Endometrium (tissue), 2 donors: Measurements from ENCODE around the gene FAM161A.
"Not testable (repeated sequence)": the region's sequence is repeated elsewhere in the genome, so short reads cannot be mapped to it uniquely, and the experiment has no call there.

Experiments used
- FAIRE-seq: peaks from 2 replicates; lab custom pipeline; 2012; peaks lifted over from hg19 to GRCh38; lab: Jason Lieb, UNC
- donor health status: control.
- donor health status: control.

Gene FAM161A, protein sequence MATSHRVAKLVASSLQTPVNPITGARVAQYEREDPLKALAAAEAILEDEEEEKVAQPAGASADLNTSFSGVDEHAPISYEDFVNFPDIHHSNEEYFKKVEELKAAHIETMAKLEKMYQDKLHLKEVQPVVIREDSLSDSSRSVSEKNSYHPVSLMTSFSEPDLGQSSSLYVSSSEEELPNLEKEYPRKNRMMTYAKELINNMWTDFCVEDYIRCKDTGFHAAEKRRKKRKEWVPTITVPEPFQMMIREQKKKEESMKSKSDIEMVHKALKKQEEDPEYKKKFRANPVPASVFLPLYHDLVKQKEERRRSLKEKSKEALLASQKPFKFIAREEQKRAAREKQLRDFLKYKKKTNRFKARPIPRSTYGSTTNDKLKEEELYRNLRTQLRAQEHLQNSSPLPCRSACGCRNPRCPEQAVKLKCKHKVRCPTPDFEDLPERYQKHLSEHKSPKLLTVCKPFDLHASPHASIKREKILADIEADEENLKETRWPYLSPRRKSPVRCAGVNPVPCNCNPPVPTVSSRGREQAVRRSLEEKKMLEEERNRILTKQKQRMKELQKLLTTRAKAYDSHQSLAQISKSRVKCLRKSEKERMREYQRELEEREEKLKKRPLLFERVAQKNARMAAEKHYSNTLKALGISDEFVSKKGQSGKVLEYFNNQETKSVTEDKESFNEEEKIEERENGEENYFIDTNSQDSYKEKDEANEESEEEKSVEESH

DNA sequence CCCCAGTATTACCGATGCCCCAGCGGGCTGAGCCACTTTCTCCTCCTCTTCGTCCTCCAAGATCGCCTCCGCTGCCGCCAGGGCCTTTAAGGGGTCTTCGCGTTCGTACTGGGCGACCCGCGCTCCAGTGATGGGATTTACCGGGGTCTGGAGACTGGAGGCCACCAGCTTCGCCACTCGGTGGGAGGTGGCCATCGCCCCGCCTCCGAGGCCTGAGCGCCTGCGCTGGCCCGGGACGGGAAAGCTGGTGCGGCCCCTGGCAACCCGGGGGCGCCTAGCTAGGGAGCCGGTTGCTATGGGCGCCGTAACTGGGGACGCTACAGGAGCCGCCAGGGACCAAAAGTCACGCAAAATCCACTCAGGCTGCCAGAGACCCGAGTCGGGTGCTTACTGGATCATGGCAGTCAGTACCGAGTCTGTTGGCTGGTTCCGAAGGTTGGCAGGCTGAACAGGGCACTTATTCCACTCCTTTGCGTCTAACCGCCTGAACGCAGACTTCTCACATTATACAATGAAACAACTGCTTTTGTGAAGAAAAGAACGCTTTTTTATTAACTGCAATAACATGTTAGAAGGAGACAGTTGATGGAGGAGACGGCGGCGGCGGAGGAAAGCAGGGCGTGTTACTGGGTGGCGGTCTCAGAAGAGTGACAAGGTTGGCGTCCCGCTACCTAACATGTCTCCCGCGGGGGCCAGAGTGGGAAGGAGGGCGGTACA, at the start of gene FAM161A:
Gene FAM161A, minus strand, starts transcription at position 214 of the 717 bp plus-strand sequence. Its CDS starts 19 bp downstream, at position 195.
- FAIRE-seq: no peak

DNA sequence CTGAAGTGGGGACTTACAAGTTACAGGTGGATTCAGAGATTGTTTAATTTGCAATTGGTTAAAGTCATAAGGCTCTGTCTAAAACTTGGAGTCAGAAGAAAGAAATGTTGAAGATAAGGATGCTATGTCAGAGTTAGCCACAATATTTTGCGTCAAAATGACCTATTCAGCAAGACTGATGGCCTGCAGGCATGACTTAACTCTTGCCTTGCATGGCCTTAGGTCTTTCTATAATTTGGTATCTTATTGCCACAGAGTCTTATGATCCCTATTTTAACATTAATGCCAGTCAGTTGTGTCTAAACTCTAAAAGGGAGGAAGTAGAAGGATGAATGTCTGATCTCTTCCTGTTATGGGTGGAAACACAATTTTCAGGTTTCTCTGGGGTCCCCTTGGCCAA, 46.4 kb upstream of the FAM161A start:
- FAIRE-seq: no peak

DNA sequence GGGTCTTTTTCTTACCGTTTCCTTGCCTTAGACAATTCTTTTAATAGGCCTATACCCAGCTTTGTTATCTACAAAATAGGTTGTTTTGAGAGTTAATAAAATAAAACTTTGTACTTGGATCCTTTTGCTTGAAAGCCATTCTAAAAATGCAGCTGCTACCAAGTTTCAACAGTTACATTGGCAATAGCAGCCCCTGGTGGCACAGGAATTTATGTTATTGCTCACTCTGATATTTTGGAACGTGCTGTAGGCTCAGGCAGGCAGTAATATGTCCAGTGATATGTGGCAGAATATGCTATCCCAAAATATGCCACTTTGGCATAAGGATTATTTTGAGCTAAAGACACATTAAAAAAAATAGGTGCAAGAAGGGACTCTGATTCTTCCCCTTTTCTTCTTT, 45.0 kb upstream of the FAM161A start:
- no peak for FAIRE-seq

DNA sequence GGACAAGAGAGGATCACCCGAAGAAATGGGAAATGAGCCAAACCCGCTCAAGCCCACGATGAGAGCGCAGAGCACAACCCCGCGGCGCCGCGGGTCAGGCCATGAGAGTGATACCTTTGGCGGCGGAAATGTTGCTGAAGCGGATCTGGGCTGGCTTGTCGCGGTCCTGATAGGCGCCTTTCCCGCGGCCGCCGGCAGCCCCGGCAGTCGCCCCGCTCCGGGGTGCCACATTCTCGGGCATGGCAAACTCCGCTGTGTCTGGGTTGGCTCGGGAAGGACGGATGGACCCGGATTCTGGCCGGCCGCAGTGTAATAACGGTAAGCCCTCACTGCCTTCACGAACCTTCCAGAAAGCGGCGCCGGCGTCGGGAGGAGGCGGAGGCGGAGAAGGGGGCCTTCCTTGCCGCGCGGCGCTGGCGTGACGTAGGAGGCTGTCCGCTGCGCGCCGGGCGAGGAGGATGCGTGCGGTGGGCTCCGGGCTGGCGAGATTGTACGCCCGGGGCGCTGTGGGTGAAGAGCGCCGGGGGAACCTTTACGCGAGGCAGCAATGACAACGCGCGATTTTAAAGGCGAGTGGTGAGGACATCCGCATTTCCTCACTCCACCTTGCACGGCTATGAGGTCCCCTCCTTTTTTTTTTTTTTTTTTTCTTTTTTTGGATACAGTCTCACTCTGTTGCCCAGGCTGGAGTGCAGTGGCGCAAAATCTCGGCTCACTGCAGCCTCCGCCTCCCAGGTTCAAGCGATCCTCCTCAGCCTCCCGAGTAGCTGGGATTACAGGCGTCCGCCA, 34.6 kb upstream of the FAM161A start, which contains the start of gene CCT4:
Gene CCT4, minus strand, starts transcription at position 390 of the 789 bp plus-strand sequence. Its CDS starts 149 bp downstream, at position 241.
- no peak for FAIRE-seq

DNA sequence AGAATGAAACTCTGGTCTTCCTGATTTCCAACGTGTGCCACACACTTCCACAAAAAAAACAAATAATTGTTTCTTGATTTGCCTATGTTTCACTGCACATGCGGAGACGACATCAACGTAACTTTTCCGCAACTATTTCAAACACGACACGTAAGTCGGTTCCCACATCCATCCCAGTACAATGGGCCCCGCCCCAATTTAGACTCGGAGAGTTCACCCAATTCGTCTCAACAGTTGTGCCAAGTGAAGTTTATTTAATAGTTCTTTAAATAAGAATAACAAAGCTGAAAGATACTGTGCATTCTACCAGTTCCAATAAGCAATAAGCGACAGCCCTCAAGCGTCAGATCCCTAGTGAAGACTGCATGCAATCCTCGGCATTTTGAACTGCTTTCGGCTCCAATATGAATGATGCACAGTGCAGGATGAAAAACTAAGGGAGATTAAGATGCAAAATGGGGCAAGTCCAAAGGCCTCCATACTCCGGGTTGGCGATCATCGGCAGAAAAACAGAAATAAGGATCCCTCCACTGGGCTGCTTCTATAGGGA, 33.9 kb upstream of the FAM161A start:
- no peak for FAIRE-seq

DNA sequence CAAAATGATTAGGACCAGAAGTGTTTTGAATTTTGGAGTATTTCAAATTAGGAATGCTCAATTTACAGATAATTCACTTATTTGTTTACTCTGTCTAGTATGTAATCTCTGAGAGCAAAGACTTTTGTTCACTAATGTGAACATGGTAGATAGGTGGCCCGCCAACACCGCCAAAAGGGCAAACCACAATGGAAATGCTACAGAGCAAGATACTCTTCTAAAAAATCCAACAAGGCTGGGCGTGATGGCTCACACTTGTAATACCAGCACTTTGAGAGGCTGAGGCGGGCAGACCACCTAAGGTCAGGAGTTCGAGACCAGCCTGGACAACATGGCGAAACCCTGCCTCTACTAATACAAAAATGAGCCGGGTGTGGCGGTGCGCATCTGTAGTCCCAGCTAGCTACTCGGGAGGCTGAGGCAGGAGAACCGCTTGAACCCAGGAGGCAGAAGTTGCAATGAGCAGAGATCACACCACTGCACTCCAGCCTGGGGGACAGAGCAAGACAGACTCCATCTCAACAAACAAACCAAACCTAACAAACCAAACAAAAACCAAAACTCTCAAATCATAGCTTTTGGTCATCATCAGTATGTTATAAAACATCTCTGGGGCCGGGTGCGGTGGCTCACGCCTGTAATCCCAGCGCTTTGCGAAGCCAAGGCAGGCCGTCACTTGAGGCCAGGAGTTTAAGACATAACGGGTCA, 32.2 kb upstream of the FAM161A start:
- no peak for FAIRE-seq

DNA sequence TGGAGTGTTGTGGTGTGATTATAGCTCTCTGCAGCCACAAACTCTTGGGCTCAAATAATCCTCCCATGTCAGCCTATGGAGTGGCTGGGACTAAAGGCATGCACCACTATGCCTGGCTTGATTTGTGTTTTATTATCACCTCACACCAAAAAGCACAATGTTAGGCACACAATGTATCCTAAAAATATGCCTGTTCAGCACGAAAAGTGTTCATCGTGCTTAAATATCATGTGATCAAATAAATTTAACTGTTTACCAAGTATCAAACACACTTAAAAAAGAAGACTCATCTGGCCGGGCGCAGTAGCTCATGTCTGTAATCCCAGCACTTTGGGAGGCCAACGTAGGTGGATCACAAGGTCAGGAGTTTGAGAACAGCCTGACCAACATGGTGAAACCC, 29.0 kb upstream of the FAM161A start:
- FAIRE-seq: no peak

DNA sequence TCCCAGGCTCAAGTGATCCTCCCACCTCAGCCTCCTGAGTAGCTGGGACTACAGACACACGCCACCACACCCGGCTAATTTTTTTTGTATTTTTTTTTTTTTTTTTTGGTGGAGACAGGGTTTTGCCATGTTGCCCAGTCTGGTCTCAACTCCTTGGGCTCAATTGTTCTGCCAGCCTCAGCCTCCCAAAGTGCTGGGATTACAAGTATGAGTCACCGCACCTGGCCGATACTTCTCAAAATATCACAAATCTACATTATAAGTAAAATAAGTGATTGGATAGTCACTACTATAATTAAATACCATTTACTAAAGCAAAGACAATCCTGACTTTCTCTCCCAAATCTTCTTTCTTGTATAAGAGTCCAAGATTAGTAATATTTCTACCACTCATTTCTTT, 25.5 kb upstream of the FAM161A start:
- FAIRE-seq: not testable (repeated sequence)

DNA sequence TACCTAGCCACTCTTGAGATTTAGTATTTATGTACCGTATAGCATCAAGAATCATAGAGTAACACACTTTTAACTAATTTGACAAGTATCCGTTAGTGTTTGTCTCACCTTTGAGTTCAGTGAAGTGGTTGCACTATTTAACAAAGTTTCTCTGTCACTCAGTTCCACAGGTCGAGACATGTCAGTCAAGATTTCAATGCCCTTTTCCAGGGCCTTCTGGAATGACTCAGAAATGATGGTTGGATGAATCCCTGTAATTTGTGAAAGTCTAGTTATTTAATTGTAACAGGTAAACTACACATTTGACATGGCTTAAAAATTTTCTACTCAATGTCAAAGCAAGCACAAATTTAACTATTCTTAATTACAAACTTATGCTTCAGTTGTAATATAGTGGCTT, 24.9 kb upstream of the FAM161A start:
- FAIRE-seq: no peak

DNA sequence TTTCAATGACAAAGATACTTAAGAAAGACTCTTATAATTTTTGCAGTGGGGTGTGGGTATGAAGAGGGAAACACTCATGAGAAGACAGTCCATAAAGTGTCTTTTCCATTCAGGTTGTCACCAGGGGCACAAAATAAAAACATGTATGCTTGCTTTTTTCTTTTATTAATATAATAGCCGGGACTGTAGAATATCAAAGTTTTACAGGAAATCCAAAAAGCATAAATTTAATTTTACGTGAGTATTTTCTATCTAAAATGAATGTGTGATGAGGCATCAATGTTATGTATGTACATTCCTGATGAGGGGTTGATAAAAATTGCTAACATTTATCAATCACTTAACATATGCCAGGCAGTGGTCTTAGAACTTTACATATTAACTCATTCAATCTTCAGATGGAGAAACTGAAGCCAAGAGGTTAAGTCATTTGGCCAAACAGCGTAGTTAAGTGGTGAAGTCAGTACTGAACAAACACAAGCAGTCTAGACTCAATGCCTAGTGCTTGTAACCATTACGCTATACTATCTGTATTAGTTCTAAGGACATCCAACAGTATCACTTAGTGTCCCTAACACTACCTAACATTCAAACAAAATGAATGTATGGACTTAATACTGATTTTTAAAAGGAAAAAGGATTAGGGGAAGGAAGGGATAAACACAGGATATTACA, 23.8 kb upstream of the FAM161A start:
- FAIRE-seq: no peak

DNA sequence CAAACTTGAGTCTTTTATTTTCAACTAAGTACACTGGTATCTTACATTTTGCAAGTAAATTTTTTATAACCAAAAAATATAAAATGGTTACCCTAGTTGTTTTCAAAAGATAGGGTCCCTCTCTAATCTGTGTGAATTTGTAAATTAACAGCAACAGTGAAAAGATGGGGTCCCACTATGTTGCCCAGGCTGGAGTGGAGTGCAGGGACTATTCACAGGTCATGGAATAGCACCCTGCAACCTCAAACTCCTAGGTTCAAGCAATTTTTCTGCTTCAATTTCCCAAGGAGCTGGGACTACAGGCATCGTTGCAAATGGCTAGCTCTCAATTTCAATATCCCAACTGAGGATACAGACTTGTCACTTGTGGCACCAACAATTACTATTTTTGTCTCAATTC, 22.5 kb upstream of the FAM161A start:
- no peak for FAIRE-seq

DNA sequence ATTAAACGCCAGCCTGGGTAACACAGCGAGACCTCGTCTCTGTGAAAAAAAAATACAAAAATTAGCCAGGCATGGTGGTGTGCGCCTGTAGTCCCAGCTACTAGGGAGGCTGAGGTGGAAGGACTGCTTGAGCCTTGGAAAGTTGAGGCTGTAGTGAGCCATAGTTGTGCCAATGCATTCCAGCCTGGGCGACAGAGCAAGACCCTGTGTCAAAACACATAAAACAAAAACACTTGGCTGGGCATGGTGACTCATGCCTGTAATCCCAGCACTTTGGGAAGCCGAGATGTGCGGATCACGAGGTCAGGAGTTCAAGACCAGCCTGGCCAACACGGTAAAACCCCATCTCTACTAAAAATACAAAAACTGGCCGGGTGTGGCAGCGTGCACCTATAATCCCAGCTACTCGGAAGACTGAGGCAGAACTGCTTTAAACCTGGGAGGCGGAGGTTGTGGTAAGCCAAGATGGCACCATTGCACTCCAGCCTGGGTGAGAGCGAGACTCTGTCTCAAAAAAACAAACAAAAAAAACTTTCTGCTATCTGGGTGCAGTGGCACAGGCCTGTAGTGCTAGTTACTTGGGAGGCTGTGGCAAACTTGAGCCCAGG, 12.7 kb upstream of the FAM161A start:
- not testable (repeated sequence) for FAIRE-seq

DNA sequence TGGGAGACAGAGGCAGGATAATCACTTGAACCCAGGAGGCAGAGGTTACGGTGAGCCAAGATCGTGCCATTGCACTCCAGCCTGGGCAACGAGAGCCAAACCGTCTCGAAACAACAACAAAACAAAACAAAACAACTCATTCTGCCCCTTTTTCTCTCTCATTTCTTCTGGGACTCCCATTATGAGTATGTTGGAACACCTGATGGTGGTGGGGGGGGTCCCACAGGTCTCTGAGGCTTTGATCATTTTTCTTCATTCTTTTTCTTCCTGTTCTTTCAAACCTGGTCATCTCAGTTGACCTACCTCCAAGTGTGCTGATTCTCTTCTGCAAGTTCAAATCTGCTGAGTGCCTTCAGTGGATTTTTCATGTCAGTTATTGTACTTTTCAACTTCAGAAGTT, 8.2 kb upstream of the FAM161A start:
- no peak for FAIRE-seq

DNA sequence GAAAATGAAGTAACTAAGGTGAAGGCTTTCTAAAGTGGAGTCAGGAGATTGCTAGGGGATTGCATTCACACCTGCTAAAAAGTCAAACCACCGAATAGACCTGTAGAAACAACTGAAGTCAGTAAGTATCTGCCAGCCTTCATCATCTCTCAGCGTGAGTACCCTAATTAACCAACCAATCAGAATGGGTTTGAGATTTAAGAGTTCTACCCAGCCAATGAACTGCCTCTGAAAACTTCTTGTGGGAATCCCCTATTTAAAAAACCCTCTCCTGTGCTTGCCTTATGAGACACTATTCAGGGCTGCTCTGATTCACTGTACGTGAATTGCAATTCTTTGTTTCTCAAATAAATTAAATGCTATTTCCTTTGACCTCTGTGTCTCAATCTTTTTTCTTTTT, 3.4 kb upstream of the FAM161A start:
- FAIRE-seq: no peak

DNA sequence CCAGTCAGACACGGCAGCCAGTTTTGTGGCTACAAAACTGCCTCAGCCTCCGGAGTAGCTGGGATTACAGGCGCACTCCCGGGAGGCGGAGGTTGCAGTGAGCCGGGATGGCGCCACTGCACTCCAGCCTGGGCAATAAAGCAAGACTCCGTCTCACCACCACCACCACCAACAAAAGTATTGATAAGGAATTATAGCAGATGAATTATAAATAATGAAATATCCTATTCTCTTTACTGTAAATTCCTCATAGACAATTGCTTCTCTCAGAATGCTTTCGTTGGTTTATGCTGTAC, 1.4 kb upstream of the FAM161A start:
- no peak for FAIRE-seq

DNA sequence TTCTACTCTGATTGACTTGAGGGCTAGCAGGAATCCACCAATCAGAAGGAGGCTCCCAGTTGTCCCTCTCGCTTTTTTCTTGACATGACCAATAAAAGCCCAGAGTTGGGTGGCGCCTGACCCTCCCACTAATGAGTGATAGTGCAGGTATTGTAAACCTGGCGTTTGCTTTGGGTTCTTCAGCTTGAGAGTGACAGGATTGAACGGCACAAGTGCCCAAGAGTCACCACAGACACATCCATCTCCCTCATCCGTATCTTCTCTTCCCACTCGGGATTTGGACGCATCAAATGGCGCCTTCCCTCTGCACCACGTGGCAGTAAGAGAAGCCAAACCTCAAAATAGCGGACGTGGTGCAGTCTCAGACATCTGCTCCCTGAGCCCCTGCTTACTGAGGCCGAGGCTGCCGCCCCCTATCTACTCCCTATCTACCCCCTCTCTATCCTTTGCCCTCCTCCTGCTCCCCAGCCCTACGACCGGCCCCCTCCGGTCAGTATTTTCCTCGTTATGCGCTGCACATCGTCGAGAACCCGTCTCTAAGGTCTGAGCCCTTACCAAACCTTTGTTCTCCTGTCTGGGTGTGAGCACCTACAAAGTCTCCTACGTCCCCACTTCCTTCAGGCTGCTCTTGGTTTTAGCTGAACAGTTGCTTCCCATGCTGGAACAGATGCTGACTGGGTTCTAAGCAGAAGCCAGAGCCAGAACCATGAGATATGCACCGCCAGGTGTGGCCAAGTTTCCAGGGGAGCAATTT, 881 bp upstream of the FAM161A start:
- FAIRE-seq: no peak

DNA sequence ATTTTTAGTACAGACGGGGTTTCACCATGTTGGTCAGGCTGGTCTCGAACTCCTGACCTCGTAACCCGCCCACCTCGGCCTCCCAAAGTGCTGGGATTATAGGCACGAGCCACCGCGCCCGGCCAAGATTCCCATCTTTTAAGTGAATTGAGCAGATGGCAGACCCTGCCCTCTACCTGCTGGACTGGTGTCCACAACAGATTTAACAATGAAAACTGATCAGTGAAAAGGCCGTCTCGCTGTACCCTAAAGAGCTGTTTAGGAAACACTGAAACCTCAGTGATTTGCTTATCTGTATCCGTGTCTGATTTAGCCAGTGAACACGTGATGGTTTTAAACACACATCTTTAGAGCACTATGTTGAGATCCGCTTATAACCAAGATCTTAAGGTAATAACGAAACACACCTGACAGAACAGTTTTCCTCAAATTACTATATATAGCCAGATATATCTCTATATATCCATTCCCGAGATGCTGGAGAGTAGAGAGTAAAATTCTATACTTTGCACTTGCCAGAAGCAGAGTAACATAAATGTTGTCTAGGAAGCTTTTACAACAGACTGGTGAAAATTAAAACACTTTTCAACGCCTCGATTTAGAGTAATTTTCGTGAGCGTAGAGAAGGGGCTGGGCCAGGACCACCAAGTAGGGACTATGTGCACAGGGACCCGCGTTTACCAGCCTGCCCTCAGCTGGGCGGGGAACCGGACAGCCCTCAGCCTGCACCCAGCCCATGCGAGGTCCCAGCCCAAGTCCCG, 594 bp downstream of the FAM161A start:
- FAIRE-seq: no peak

DNA sequence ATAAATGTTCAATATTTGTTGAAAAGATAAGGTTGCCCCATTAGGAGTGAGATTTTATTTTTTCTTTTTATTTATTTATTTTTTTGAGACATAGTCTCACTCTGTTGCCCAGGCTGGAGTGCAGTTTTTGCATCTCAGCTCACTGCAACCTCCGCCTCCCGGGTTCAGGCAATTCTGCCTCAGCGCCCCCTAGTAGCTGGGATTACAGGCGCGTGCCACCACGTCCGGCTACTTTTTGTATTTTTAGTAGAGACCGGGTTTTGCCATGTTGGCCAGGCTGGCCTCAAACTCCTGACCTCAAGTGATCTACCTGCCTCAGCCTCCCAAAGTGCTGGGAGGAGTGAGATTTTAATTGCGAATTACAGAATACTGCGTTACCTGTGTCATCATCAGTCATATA, 2.6 kb downstream of the FAM161A start:
- FAIRE-seq: not testable (repeated sequence)

DNA sequence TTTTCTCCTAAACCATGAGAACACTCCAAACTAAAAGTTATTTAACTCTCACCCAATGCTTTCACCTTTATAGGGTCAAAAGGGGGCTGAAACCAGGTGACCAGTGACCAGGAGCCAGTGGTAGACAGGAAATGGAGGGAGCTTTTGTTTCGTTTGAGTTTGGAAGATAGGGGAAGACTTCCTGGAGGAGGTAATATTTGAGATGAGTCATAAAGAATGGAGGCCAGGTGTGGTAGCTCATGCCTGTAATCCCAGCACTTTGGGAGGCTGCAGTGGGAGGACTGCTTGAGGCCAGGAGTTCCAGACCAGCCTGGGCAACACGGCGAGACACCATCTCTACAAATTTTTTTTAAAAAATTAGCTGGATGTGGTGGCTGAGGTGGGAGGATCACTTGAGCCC, 8.5 kb downstream of the FAM161A start:
- no peak for FAIRE-seq
